SK-N-MC (cell line): ENCODE results near the gene NEGR1.

ENCODE experiments used
- DNase-seq: peaks from one replicate; pipeline ENCODE4 v3.0.0-alpha.2; 2011; ENCODE audit warnings: low read depth, low spot score
- H3K27ac ChIP-seq: fragments of 200-600 bp; sonication (generic); 2 replicates; pipeline ENCODE4 v1.5.1; 2016; ENCODE audit warnings: mixed run types
- H3K36me3 ChIP-seq: fragments of 200-600 bp; sonication (generic); 2 replicates; pipeline ENCODE4 v1.6.1; 2017; ENCODE audit warnings: antibody characterized with exemption, low read length, mixed read lengths; ENCODE audit not compliant: insufficient read depth
- H3K4me3 ChIP-seq: fragments of 200-600 bp; sonication (generic); 2 replicates; pipeline ENCODE4 v1.5.1; 2016
- H3K9ac ChIP-seq: fragments of 200-600 bp; sonication (generic); 2 replicates; pipeline ENCODE4 v1.8.0; 2017; ENCODE audit warnings: mixed run types, mixed read lengths; ENCODE audit not compliant: insufficient read length
- H3K9me3 ChIP-seq: fragments of 200-600 bp; sonication (generic); 2 replicates; pipeline ENCODE4 v1.6.1; 2017; ENCODE audit warnings: low read depth, mild to moderate bottlenecking, antibody characterized with exemption, low read length, moderate library complexity, mixed read lengths
- EZH2 ChIP-seq: fragments of 200-600 bp; sonication (generic); IDR thresholded peaks from one replicate; pipeline ENCODE4 v1.6.1; 2017; ENCODE audit warnings: antibody characterized with exemption
- FOXP2 ChIP-seq: optimal IDR thresholded peaks from 2 replicates; pipeline ENCODE3; 2011; ENCODE audit warnings: mild to moderate bottlenecking, moderate library complexity; ENCODE audit not compliant: insufficient read depth; ENCODE audit errors: extremely low read length, control extremely low read depth
- POLR2AphosphoS5 ChIP-seq: IDR thresholded peaks from 2 replicates; pipeline ENCODE4 v1.6.1; 2012; ENCODE audit warnings: mild to moderate bottlenecking, low read depth, low read length, borderline replicate concordance

NEGR1 gene

GRCh38 chr1:71438626-71439025 is 843.7 kb downstream of the NEGR1 start:
- Histone ChIP-seq H3K27ac (no peak overlapping the region), H3K9ac (no peak overlapping the region), H3K9me3 (no peaks in the 10 kb centered on the region), H3K4me3 (no peak overlapping the region), H3K36me3 (no peaks in the 10 kb centered on the region)
- TF ChIP-seq EZH2, result no peak
- TF ChIP-seq POLR2AphosphoS5, result no peak
- TF ChIP-seq FOXP2, result no peak
- DNase-seq, result no peak

GRCh38 chr1:71435951-71436350 is 846.4 kb downstream of the NEGR1 start:
- Histone ChIP-seq H3K36me3 (no peaks in the 10 kb centered on the region), H3K27ac (no peak overlapping the region), H3K9ac (no peak overlapping the region), H3K9me3 (no peaks in the 10 kb centered on the region), H3K4me3 (no peak overlapping the region)
- DNase-seq, result no peak
- TF ChIP-seq FOXP2 (no peak), POLR2AphosphoS5 (no peak), EZH2 (no peak)

- Histone ChIP-seq H3K4me3 (no peak overlapping the region), H3K9ac (no peak overlapping the region), H3K9me3 (no peaks in the 10 kb centered on the region), H3K27ac (no peak overlapping the region), H3K36me3 (no peaks in the 10 kb centered on the region)
- no peak for DNase-seq
- TF ChIP-seq POLR2AphosphoS5 (no peak), FOXP2 (no peak), EZH2 (no peak)
Measured at GRCh38 chr1:71434240-71434639, 848.1 kb downstream of the NEGR1 start.

- TF ChIP-seq EZH2, result no peak
- no peak for TF ChIP-seq POLR2AphosphoS5
- TF ChIP-seq FOXP2, result no peak
- no peak overlapping the region for H3K4me3 ChIP-seq
- DNase-seq, result no peak
- no peaks in the 10 kb centered on the region for H3K36me3 ChIP-seq
- no peak overlapping the region for H3K27ac ChIP-seq
- no peak overlapping the region for H3K9ac ChIP-seq
- H3K9me3 ChIP-seq, result no peaks in the 10 kb centered on the region
Measured at GRCh38 chr1:71428029-71428428, 854.3 kb downstream of the NEGR1 start.

GRCh38 chr1:71427066-71427465 is 855.3 kb downstream of the NEGR1 start:
- no peak for TF ChIP-seq POLR2AphosphoS5
- no peak for TF ChIP-seq FOXP2
- no peak for TF ChIP-seq EZH2
- Histone ChIP-seq H3K27ac (no peak overlapping the region; the same call in 1 of the 2 replicates), H3K4me3 (no peak overlapping the region), H3K9ac (no peak overlapping the region), H3K9me3 (no peaks in the 10 kb centered on the region), H3K36me3 (no peaks in the 10 kb centered on the region)
- DNase-seq, result no peak

- Histone ChIP-seq H3K9ac (no peak overlapping the region), H3K27ac (no peak overlapping the region), H3K4me3 (no peak overlapping the region), H3K9me3 (no peaks in the 10 kb centered on the region), H3K36me3 (no peaks in the 10 kb centered on the region)
- DNase-seq, result no peak
- TF ChIP-seq FOXP2 (no peak), EZH2 (no peak), POLR2AphosphoS5 (no peak)
Measured at GRCh38 chr1:71424536-71424935, 857.8 kb downstream of the NEGR1 start.

- Histone ChIP-seq H3K9ac (no peak overlapping the region), H3K9me3 (no peaks in the 10 kb centered on the region), H3K4me3 (no peak overlapping the region), H3K27ac (no peak overlapping the region), H3K36me3 (no peaks in the 10 kb centered on the region)
- no peak for DNase-seq
- TF ChIP-seq POLR2AphosphoS5 (no peak), EZH2 (no peak), FOXP2 (no peak)
Measured at GRCh38 chr1:71422221-71422620, 860.1 kb downstream of the NEGR1 start.

GRCh38 chr1:71417421-71417820 is 864.9 kb downstream of the NEGR1 start:
- H3K4me3 ChIP-seq, result no peak overlapping the region
- H3K27ac ChIP-seq, result no peak overlapping the region
- no peaks in the 10 kb centered on the region for H3K36me3 ChIP-seq
- no peaks in the 10 kb centered on the region for H3K9me3 ChIP-seq
- no peak overlapping the region for H3K9ac ChIP-seq
- no peak for TF ChIP-seq EZH2
- no peak for TF ChIP-seq FOXP2
- no peak for TF ChIP-seq POLR2AphosphoS5
- no peak for DNase-seq

- peak overlapping the region; percentile 88 for H3K27ac ChIP-seq
- no peaks in the 10 kb centered on the region for H3K9me3 ChIP-seq
- TF ChIP-seq POLR2AphosphoS5, result no peak
- TF ChIP-seq FOXP2, result no peak
- TF ChIP-seq EZH2, result no peak
- no peak overlapping the region for H3K9ac ChIP-seq
- peak overlapping the region; percentile 63 for H3K4me3 ChIP-seq
- no peaks in the 10 kb centered on the region for H3K36me3 ChIP-seq
- peak; percentile 39 for DNase-seq
Measured at GRCh38 chr1:71414179-71414578, 868.2 kb downstream of the NEGR1 start.
